ENCODE measurements around the gene FZD8. TPM values are rescaled to one million over a fixed set of nuclear protein-coding genes. Genes with fewer than 3 reads are reported as not detected.
A peak's percentile ranks its signal among the peaks of the same experiment; 100 is the strongest.

Gene FZD8
- total and polyA plus RNA-seq, 2 of the 4 experiments (the other 2 are of a cell fraction) = 3.6 to 3.9 TPM

- Histone ChIP-seq H3K4me3 (ENCODE audit: insufficient read depth, low read depth, low read length) (no peak overlapping the region), H2AK9ac (replicated peaks; ENCODE audit: low read depth, low read length, poor library complexity) (no peak overlapping the region), H2AFZ (replicated peaks; ENCODE audit: low read length, poor library complexity) (no peak overlapping the region), H2AK5ac (ENCODE audit: low read depth, low read length) (no peak overlapping the region), H3K4ac (ENCODE audit: low read depth, low read length) (no peak overlapping the region), H3K9me3 (ENCODE audit: control insufficient read depth, insufficient read depth, low read length) (no peaks in the 10 kb centered on the region), H3K4me2 (ENCODE audit: low read depth, low read length) (peak overlapping the region; percentile 16; the same call in 1 of the 2 replicates), H3K79me1 (ENCODE audit: low read depth in 1 of 2, low read length in 2 of 2) (no peaks in the 10 kb centered on the region), H3K9me1 (ENCODE audit: insufficient read depth, low read length) (no peaks in the 10 kb centered on the region), H4K20me1 (ENCODE audit: insufficient read depth, low read length) (no peaks in the 10 kb centered on the region), H3K27me3 (ENCODE audit: control insufficient read depth, insufficient read depth, low read length) (peaks cover 11% of the 10 kb centered on the region), H2BK5ac (ENCODE audit: low read depth, low read length, poor library complexity, severe bottlenecking) (no peak overlapping the region), H4K5ac (ENCODE audit: low read depth, low read length) (no peak overlapping the region), H2BK20ac (ENCODE audit: low read depth, low read length) (no peak overlapping the region), H4K8ac (ENCODE audit: low read depth in 2 of 2, low read length in 2 of 2) (no peak overlapping the region), H4K91ac (ENCODE audit: insufficient read depth, low read depth, low read length) (no peak overlapping the region), H3K4me1 (ENCODE audit: control insufficient read depth, insufficient read depth, low read length) (no peaks in the 10 kb centered on the region), H3K23ac (ENCODE audit: low read depth, low read length) (no peak overlapping the region), H3K9ac (ENCODE audit: low read depth, low read length) (no peak overlapping the region), H3K36me3 (ENCODE audit: control insufficient read depth, insufficient read depth, low read length) (no peaks in the 10 kb centered on the region), H2BK120ac (ENCODE audit: low read depth, low read length) (no peak overlapping the region), H2BK15ac (ENCODE audit: low read depth, low read length) (no peak overlapping the region), H3K18ac (ENCODE audit: low read depth, low read length) (no peak overlapping the region), H3K27ac (ENCODE audit: insufficient read depth, low read length) (no peak overlapping the region), H3K14ac (replicated peaks; ENCODE audit: low read depth, low read length) (no peak overlapping the region), H3K56ac (ENCODE audit: extremely low read depth, insufficient read depth, low read length) (no peak overlapping the region)
- DNase-seq = no peak
- POLR2A ChIA-PET (ENCODE audit: unreplicated experiment) = no interaction called here
- ATAC-seq (ENCODE audit: low read depth) = no peak; the same call in 1 of the 2 replicates
- dilution Hi-C loops (cut with HindIII; ENCODE audit: low sequenced_read_pairs, unreplicated experiment) = no loop called here
- BruUV-seq (replicated peaks) = no TSS peak
- intact Hi-C loops (cut with micrococcal nuclease) = no loop called here
- in situ Hi-C loops (cut with MboI; ENCODE audit: low sequenced_read_pairs) = no loop called here
- CTCF ChIA-PET = no interaction called here
- no CpG with 5 or more reads among the region's 3 CpGs for WGBS, 2 experiments (ENCODE audit: extremely low coverage in 2 of 2, insufficient read length in 1 of 2)
- TF ChIP-seq NFE2L2 (IDR thresholded peaks at IDR 0.05; ENCODE audit: low read depth, low read length) (no peak), CHD1 (IDR thresholded peaks at IDR 0.05; ENCODE audit: low read depth, low read length) (no peak), MAZ (IDR thresholded peaks at IDR 0.05; ENCODE audit: borderline replicate concordance, low read depth, low read length) (no peak), POLR2A (IDR thresholded peaks at IDR 0.05; ENCODE audit: low read depth, low read length) (no peak), USF2 (IDR thresholded peaks at IDR 0.05; ENCODE audit: low read depth, low read length) (no peak), RFX5 (IDR thresholded peaks at IDR 0.05; ENCODE audit: low read depth, low read length) (no peak), SMC3 (IDR thresholded peaks at IDR 0.05; ENCODE audit: low read depth, low read length) (no peak)
- TF ChIP-seq, protein P1, sequence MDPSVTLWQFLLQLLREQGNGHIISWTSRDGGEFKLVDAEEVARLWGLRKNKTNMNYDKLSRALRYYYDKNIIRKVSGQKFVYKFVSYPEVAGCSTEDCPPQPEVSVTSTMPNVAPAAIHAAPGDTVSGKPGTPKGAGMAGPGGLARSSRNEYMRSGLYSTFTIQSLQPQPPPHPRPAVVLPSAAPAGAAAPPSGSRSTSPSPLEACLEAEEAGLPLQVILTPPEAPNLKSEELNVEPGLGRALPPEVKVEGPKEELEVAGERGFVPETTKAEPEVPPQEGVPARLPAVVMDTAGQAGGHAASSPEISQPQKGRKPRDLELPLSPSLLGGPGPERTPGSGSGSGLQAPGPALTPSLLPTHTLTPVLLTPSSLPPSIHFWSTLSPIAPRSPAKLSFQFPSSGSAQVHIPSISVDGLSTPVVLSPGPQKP (IDR thresholded peaks at IDR 0.05; ENCODE audit: borderline replicate concordance, low read depth, low read length) = no peak
Measured at GRCh38 chr10:35685402-35685801, 43.3 kb upstream of the FZD8 start.
